A673 (cell line): ENCODE data around the gene MMD.
"Not testable (repeated sequence)": the region's sequence is repeated elsewhere in the genome, so short reads cannot be mapped to it uniquely, and the experiment has no call there.

ENCODE experiments used
- EZH2 ChIP-seq: fragments of 200-600 bp; sonication (generic); IDR thresholded peaks from 2 replicates; pipeline ENCODE4 v1.6.1; 2017; ENCODE audit warnings: borderline replicate concordance, low read depth, mild to moderate bottlenecking, mixed read lengths, antibody characterized with exemption, low read length; ENCODE audit not compliant: poor library complexity, severe bottlenecking
- TF ChIP-seq, protein P1 (sequence below): fragments of 300-800, 200-600 bp; sonication (generic); conservative IDR thresholded peaks from 2 replicates; pipeline ENCODE4 v1.5.1; 2017; ENCODE audit warnings: low read depth, mild to moderate bottlenecking, antibody characterized with exemption, low read length, moderate library complexity, mixed read lengths

DNA sequence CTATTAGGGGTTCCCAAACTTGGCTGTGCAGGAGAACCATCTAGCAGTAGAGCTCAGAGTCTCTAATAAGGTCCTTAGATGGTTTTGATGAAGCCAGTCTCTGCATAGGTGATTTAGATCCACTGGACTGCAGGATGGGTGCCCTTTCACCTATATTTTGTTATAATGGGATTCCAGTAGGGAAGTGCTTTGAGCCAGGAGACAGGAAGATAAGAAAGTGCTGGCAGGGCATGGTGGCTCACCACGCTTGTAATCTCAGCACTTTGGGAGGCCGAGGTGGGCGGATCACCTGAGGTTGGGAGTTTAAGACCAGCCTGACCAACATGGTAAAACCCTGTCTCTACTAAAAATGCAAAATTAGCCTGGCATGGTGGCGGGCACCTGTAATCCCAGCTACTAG is 44.1 kb upstream of the MMD start:
- TF ChIP-seq, protein P1, sequence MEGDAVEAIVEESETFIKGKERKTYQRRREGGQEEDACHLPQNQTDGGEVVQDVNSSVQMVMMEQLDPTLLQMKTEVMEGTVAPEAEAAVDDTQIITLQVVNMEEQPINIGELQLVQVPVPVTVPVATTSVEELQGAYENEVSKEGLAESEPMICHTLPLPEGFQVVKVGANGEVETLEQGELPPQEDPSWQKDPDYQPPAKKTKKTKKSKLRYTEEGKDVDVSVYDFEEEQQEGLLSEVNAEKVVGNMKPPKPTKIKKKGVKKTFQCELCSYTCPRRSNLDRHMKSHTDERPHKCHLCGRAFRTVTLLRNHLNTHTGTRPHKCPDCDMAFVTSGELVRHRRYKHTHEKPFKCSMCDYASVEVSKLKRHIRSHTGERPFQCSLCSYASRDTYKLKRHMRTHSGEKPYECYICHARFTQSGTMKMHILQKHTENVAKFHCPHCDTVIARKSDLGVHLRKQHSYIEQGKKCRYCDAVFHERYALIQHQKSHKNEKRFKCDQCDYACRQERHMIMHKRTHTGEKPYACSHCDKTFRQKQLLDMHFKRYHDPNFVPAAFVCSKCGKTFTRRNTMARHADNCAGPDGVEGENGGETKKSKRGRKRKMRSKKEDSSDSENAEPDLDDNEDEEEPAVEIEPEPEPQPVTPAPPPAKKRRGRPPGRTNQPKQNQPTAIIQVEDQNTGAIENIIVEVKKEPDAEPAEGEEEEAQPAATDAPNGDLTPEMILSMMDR: not testable (repeated sequence)
- not testable (repeated sequence) for TF ChIP-seq EZH2
